ENCODE results near the gene TMEM233. TPM values are rescaled to one million over a fixed set of nuclear protein-coding genes. Genes with fewer than 3 reads are reported as not detected.
"Not testable (repeated sequence)": the region's sequence is repeated elsewhere in the genome, so short reads cannot be mapped to it uniquely, and the experiment has no call there.

TMEM233 gene
- total RNA-seq, 1 donor from 2014 or later, result not detected

DNA sequence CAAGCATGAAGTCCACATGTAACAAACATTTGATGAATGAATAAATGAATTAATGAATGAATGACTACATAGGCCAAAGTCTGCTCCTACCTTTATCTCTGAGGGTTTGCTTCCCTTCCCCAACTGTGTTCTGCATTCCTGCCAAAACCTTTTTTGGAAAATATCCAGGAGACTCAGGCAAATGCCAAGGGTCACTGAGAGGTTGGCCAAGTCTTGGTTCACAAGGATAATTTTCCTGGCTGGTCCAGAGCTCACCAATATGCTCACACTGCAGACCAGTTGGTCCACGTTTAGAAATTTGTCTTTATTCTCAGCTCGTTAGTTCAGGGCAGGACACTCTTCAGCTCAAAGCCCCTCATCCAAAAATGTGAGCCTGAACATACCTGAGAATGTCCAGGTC lies 10.2 kb downstream of the TMEM233 start:
- peaks cover 2% of the 10 kb centered on the region for H3K9me3 Mint-ChIP-seq (ENCODE audit: low read depth)
- TF ChIP-seq, protein P1, sequence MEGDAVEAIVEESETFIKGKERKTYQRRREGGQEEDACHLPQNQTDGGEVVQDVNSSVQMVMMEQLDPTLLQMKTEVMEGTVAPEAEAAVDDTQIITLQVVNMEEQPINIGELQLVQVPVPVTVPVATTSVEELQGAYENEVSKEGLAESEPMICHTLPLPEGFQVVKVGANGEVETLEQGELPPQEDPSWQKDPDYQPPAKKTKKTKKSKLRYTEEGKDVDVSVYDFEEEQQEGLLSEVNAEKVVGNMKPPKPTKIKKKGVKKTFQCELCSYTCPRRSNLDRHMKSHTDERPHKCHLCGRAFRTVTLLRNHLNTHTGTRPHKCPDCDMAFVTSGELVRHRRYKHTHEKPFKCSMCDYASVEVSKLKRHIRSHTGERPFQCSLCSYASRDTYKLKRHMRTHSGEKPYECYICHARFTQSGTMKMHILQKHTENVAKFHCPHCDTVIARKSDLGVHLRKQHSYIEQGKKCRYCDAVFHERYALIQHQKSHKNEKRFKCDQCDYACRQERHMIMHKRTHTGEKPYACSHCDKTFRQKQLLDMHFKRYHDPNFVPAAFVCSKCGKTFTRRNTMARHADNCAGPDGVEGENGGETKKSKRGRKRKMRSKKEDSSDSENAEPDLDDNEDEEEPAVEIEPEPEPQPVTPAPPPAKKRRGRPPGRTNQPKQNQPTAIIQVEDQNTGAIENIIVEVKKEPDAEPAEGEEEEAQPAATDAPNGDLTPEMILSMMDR (IDR thresholded peaks at IDR 0.05; ENCODE audit: unreplicated experiment), result no peak
- H3K36me3 Mint-ChIP-seq (ENCODE audit: insufficient read depth), result no peaks in the 10 kb centered on the region
- H3K4me3 Mint-ChIP-seq (ENCODE audit: low read depth), result no peak overlapping the region
- H3K4me1 Mint-ChIP-seq (ENCODE audit: low read depth), result no peaks in the 10 kb centered on the region
- no peak overlapping the region for H3K27ac Mint-ChIP-seq
- peaks cover 64% of the 10 kb centered on the region for H3K27me3 Mint-ChIP-seq
- DNase-seq (ENCODE audit: low spot score, unreplicated experiment), result no peak

DNA sequence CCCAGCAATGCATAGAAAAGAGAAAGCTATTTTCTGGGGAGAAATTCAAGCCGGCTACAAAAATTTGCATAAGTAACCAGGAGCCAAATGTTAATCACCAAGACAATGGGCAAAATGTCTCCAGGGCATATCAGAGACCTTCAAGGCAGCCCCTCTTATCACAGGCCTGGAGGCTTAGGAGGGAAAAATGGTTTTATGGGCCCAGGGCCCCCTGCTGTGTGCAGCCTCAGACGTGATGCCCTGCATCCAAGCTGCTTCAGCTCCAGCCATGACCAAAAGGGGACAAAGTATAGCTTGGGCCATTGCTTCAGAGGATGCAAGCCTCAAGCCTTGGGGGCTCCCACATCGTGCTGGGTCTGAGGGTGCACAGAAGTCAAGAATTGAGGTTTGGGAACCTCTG lies 15.8 kb downstream of the TMEM233 start:
- H3K4me1 Mint-ChIP-seq (ENCODE audit: low read depth), result no peaks in the 10 kb centered on the region
- no peaks in the 10 kb centered on the region for H3K36me3 Mint-ChIP-seq (ENCODE audit: insufficient read depth)
- TF ChIP-seq, protein P1 (IDR thresholded peaks at IDR 0.05; ENCODE audit: unreplicated experiment), result no peak
- H3K4me3 Mint-ChIP-seq (ENCODE audit: low read depth), result no peak overlapping the region
- peaks cover 19% of the 10 kb centered on the region for H3K9me3 Mint-ChIP-seq (ENCODE audit: low read depth)
- H3K27ac Mint-ChIP-seq, result no peak overlapping the region
- H3K27me3 Mint-ChIP-seq, result peaks cover 40% of the 10 kb centered on the region
- DNase-seq (ENCODE audit: low spot score, unreplicated experiment), result no peak

DNA sequence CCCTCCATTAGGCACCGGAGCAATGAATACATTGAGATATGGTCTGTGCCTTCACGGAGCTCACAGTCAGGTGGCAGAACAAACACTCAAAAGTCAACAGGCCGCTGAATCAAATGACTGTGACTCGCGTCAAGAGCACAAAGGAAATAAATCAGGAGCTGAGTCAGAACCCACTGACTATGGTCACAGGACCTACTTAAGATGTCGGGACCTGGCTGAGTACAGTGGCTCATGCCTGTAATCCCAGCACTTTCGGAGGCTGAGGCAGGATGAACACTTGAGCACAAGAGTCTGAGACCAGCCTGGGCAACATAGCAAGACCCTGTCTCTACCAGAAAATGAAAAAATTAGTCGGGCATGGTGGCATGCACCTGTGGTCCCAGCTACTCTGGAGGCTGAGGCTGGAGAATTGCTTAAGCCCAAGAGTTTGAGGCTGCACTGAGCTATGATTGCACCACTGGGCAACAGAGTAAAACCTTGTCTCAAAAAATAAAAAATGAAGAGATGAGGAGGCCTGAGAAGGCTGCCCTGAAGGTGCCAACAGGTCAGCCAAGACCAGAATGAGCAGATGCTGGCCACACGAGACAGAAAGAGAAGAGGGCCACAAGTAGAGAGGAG lies 19.9 kb downstream of the TMEM233 start:
- peaks cover 19% of the 10 kb centered on the region for H3K9me3 Mint-ChIP-seq (ENCODE audit: low read depth)
- DNase-seq (ENCODE audit: low spot score, unreplicated experiment), result no peak
- no peak overlapping the region for H3K4me3 Mint-ChIP-seq (ENCODE audit: low read depth)
- no peaks in the 10 kb centered on the region for H3K36me3 Mint-ChIP-seq (ENCODE audit: insufficient read depth)
- TF ChIP-seq, protein P1 (IDR thresholded peaks at IDR 0.05; ENCODE audit: unreplicated experiment), result no peak
- no peak overlapping the region for H3K27ac Mint-ChIP-seq
- peaks cover 26% of the 10 kb centered on the region for H3K27me3 Mint-ChIP-seq
- H3K4me1 Mint-ChIP-seq (ENCODE audit: low read depth), result no peaks in the 10 kb centered on the region

DNA sequence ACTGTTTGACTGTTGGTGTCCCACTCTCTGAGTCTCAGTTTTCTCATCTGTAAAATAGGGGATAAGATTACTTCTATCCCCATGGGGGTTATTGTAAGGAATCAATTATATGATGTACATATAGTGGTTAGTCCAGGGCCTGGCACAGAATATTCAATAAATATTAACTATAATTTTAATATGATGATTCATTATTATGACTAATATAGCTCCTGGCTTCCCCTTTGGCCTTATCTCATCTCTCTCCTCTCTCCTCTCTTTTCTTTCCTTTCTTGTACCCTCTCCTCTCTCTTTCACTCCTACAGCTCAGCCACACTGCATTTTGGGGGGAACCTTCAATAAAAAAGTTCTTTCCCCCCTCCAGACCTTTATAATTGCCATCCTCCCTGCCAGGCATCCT lies 21.1 kb downstream of the TMEM233 start:
- TF ChIP-seq, protein P1 (IDR thresholded peaks at IDR 0.05; ENCODE audit: unreplicated experiment), result no peak
- no peaks in the 10 kb centered on the region for H3K4me1 Mint-ChIP-seq (ENCODE audit: low read depth)
- H3K27me3 Mint-ChIP-seq, result peaks cover 19% of the 10 kb centered on the region
- no peak overlapping the region for H3K27ac Mint-ChIP-seq
- H3K4me3 Mint-ChIP-seq (ENCODE audit: low read depth), result no peak overlapping the region
- no peak for DNase-seq (ENCODE audit: low spot score, unreplicated experiment)
- no peaks in the 10 kb centered on the region for H3K36me3 Mint-ChIP-seq (ENCODE audit: insufficient read depth)
- peaks cover 11% of the 10 kb centered on the region for H3K9me3 Mint-ChIP-seq (ENCODE audit: low read depth)

DNA sequence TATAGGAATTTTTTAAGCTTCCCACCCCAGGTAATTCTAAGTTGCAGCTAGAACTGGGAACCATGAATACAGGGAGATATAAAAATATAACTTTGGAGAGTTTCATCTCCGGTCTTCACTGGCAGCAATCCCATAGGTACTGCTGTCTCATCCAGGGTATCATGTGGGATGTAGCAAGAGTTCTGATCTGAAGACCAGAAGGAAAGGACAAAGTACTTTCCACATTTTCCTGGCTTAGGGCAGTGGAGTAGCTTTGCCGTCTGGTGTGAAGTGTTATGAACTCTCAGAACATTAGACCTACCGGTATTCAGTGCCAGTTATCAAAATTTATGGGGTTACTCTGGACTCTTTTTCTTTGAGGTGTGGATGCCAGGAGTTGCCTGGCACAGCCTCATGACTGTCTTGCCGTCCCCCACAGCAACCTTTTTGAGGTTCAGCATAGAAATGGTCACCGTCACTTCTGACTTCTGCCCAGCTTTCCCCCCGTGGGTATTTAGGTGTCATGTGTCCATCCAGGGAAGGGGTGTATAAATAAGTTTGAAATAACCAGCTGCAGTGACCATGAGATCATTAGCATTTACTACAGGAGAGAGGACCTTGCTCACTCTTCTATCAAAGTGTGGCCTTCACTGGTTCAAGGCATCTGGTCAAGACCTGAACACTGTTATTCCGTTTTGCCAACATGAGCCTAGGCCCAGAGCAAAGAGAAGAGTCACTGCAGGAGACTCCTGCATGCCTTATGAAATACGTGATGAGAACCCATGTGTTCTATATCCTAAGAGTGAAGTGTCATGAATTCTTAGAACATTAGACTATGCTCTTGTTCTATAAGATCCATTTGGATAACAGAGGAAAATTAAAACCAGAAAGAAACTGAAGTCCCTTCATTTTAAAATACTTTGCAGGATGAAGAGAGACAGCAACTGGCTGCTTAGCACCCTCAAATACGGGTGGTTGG lies 22.2 kb downstream of the TMEM233 start:
- no peak for DNase-seq (ENCODE audit: low spot score, unreplicated experiment)
- Mint-ChIP-seq H3K9me3 (ENCODE audit: low read depth) (peaks cover under 1% of the 10 kb centered on the region), H3K4me1 (ENCODE audit: low read depth) (no peaks in the 10 kb centered on the region), H3K27ac (no peak overlapping the region), H3K4me3 (ENCODE audit: low read depth) (no peak overlapping the region), H3K27me3 (peaks cover 23% of the 10 kb centered on the region), H3K36me3 (ENCODE audit: insufficient read depth) (no peaks in the 10 kb centered on the region)
- TF ChIP-seq, protein P1 (IDR thresholded peaks at IDR 0.05; ENCODE audit: unreplicated experiment), result no peak

DNA sequence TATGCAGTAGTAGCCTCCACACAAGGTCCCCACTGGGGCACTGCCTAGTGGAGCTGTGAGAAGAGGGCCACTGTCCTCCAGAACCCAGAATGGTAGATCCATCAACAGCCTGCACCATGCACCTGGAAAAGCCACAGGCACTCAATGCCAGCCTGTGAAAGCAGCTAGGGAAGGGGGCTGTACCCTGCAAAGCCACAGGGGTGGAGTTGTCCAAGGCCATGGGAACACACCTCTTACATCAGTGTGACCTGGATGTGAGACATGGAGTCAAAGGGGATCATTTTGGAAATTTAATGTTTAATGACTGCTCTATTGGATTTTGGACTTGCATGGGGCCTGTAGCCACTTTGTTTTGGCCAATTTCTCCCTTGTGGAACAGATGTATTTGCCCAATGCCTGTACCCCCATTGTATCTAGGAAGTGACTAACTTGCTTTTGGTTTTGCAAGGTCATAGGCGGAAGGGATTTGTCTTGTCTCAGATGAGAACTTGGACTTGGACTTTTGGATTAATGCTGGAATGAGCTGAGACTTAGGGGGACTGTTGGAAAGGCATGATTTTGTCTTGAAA lies 24.8 kb downstream of the TMEM233 start:
- not testable (repeated sequence) for DNase-seq (ENCODE audit: low spot score, unreplicated experiment); H3K36me3 Mint-ChIP-seq (ENCODE audit: insufficient read depth); H3K4me3 Mint-ChIP-seq (ENCODE audit: low read depth); H3K9me3 Mint-ChIP-seq (ENCODE audit: low read depth); H3K27ac Mint-ChIP-seq; H3K4me1 Mint-ChIP-seq (ENCODE audit: low read depth)
- H3K27me3 Mint-ChIP-seq, result peaks cover 40% of the 10 kb centered on the region

All from progenitor cell of endocrine pancreas (in vitro differentiated cells).